Measurements from ENCODE around the gene SERBP1. TPM values are rescaled to one million over a fixed set of nuclear protein-coding genes. Genes with fewer than 3 reads are reported as not detected.

Gene SERBP1
- total RNA-seq, 1 donor from 2014 or later: 214 TPM

DNA sequence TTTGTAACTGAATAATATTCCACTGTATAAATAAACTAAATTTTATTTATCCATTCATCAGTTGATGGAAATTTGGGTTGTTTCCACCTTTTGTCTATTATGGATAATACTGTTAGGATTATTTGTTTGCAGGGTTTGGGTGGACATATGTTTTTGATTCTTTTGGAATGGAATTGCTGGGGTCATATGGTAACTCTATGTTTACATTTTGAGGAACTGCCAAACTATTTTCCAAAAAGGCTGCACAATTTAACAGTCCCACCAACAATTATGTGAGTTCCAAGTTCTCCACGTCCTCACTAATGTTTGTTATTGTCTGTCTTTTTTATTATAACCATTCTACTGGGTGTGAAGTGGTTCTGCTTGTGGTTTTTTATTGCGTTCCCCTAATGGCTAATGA is 4.3 kb upstream of the SERBP1 start:
- Histone ChIP-seq H3K4me3 (ENCODE audit: insufficient read depth, low read depth, low read length) (no peak overlapping the region), H3K9me3 (ENCODE audit: insufficient read depth, low read depth, low read length) (no peaks in the 10 kb centered on the region), H3K79me2 (ENCODE audit: insufficient read depth, low read length) (peaks cover 7% of the 10 kb centered on the region), H2AFZ (ENCODE audit: low read depth, low read length) (no peak overlapping the region), H3K9ac (ENCODE audit: low read length) (no peak overlapping the region), H3K4me2 (ENCODE audit: low read length) (no peak overlapping the region), H4K20me1 (ENCODE audit: insufficient read depth, low read length) (peaks cover 4% of the 10 kb centered on the region), H3K36me3 (ENCODE audit: insufficient read depth, low read length) (no peaks in the 10 kb centered on the region), H3K4me1 (ENCODE audit: insufficient read depth, low read length) (peaks cover 4% of the 10 kb centered on the region), H3K27ac (ENCODE audit: low read depth, low read length) (no peak overlapping the region), H3K27me3 (ENCODE audit: insufficient read depth, low read length) (no peaks in the 10 kb centered on the region)
- DNase-seq (ENCODE audit: low read depth) (no peak), FAIRE-seq (no peak)
- TF ChIP-seq, protein P1, sequence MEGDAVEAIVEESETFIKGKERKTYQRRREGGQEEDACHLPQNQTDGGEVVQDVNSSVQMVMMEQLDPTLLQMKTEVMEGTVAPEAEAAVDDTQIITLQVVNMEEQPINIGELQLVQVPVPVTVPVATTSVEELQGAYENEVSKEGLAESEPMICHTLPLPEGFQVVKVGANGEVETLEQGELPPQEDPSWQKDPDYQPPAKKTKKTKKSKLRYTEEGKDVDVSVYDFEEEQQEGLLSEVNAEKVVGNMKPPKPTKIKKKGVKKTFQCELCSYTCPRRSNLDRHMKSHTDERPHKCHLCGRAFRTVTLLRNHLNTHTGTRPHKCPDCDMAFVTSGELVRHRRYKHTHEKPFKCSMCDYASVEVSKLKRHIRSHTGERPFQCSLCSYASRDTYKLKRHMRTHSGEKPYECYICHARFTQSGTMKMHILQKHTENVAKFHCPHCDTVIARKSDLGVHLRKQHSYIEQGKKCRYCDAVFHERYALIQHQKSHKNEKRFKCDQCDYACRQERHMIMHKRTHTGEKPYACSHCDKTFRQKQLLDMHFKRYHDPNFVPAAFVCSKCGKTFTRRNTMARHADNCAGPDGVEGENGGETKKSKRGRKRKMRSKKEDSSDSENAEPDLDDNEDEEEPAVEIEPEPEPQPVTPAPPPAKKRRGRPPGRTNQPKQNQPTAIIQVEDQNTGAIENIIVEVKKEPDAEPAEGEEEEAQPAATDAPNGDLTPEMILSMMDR (IDR thresholded peaks at IDR 0.05; ENCODE audit: insufficient read depth, low read depth, low read length): no peak
- TF ChIP-seq EZH2 (IDR thresholded peaks at IDR 0.05; ENCODE audit: insufficient read depth, low read length): no peak
- H3K27ac Mint-ChIP-seq (ENCODE audit: unreplicated experiment): no peak overlapping the region
- no peak overlapping the region for H3K4me3 Mint-ChIP-seq (ENCODE audit: unreplicated experiment)
- H3K36me3 Mint-ChIP-seq (ENCODE audit: low read depth, unreplicated experiment): no peaks in the 10 kb centered on the region
- no peaks in the 10 kb centered on the region for H3K9me3 Mint-ChIP-seq (ENCODE audit: unreplicated experiment)
- peaks cover 8% of the 10 kb centered on the region for H3K4me1 Mint-ChIP-seq (ENCODE audit: low read depth, unreplicated experiment)
- H3K27me3 Mint-ChIP-seq (ENCODE audit: low read depth, unreplicated experiment): no peaks in the 10 kb centered on the region

GRCh38 chr1:67433837-67434236 is 3.6 kb upstream of the SERBP1 start:
- DNase-seq (ENCODE audit: low read depth) (no peak), FAIRE-seq (no peak)
- Mint-ChIP-seq H3K27me3 (ENCODE audit: low read depth, unreplicated experiment) (no peaks in the 10 kb centered on the region), H3K36me3 (ENCODE audit: low read depth, unreplicated experiment) (peaks cover 4% of the 10 kb centered on the region), H3K9me3 (ENCODE audit: unreplicated experiment) (no peaks in the 10 kb centered on the region), H3K4me1 (ENCODE audit: low read depth, unreplicated experiment) (peaks cover 4% of the 10 kb centered on the region), H3K27ac (ENCODE audit: unreplicated experiment) (no peak overlapping the region), H3K4me3 (ENCODE audit: unreplicated experiment) (no peak overlapping the region)
- Histone ChIP-seq H3K9me3 (ENCODE audit: insufficient read depth, low read depth, low read length) (no peaks in the 10 kb centered on the region), H3K4me2 (ENCODE audit: low read length) (no peak overlapping the region), H3K79me2 (ENCODE audit: insufficient read depth, low read length) (peaks cover 14% of the 10 kb centered on the region), H3K4me3 (ENCODE audit: insufficient read depth, low read depth, low read length) (no peak overlapping the region), H2AFZ (ENCODE audit: low read depth, low read length) (no peak overlapping the region), H3K9ac (ENCODE audit: low read length) (no peak overlapping the region), H3K27me3 (ENCODE audit: insufficient read depth, low read length) (no peaks in the 10 kb centered on the region), H3K27ac (ENCODE audit: low read depth, low read length) (no peak overlapping the region), H3K36me3 (ENCODE audit: insufficient read depth, low read length) (no peaks in the 10 kb centered on the region), H4K20me1 (ENCODE audit: insufficient read depth, low read length) (peaks cover 10% of the 10 kb centered on the region), H3K4me1 (ENCODE audit: insufficient read depth, low read length) (peaks cover 4% of the 10 kb centered on the region)
- no peak for TF ChIP-seq EZH2 (IDR thresholded peaks at IDR 0.05; ENCODE audit: insufficient read depth, low read length)
- TF ChIP-seq, protein P1 (IDR thresholded peaks at IDR 0.05; ENCODE audit: insufficient read depth, low read depth, low read length): no peak

DNA sequence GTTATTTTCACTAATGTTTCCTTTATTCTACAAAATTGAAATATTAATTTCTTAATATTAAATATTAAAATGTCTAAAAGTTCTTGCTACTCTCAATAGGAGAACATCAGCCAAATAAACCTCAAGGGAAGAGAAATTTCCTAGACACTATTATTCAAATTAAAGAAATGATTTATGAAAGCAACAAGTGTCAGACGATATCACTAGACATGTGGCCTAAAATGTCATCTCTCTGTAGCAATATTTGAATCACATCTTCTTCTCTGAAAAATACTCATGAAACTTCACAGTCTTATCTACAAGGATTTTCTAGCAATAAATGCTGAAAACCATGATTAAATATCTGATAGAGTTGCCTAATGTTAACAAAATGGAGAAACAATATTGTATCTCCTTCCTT is 2.5 kb upstream of the SERBP1 start:
- Mint-ChIP-seq H3K27me3 (ENCODE audit: low read depth, unreplicated experiment) (no peaks in the 10 kb centered on the region), H3K4me1 (ENCODE audit: low read depth, unreplicated experiment) (peaks cover 4% of the 10 kb centered on the region), H3K9me3 (ENCODE audit: unreplicated experiment) (no peaks in the 10 kb centered on the region), H3K36me3 (ENCODE audit: low read depth, unreplicated experiment) (peaks cover 6% of the 10 kb centered on the region), H3K4me3 (ENCODE audit: unreplicated experiment) (no peak overlapping the region), H3K27ac (ENCODE audit: unreplicated experiment) (no peak overlapping the region)
- Histone ChIP-seq H4K20me1 (ENCODE audit: insufficient read depth, low read length) (peaks cover 21% of the 10 kb centered on the region), H3K27me3 (ENCODE audit: insufficient read depth, low read length) (no peaks in the 10 kb centered on the region), H3K4me2 (ENCODE audit: low read length) (no peak overlapping the region), H3K9me3 (ENCODE audit: insufficient read depth, low read depth, low read length) (no peaks in the 10 kb centered on the region), H3K9ac (ENCODE audit: low read length) (no peak overlapping the region), H3K4me3 (ENCODE audit: insufficient read depth, low read depth, low read length) (no peak overlapping the region), H3K4me1 (ENCODE audit: insufficient read depth, low read length) (peaks cover 4% of the 10 kb centered on the region), H3K27ac (ENCODE audit: low read depth, low read length) (no peak overlapping the region), H3K79me2 (ENCODE audit: insufficient read depth, low read length) (peaks cover 25% of the 10 kb centered on the region), H2AFZ (ENCODE audit: low read depth, low read length) (no peak overlapping the region), H3K36me3 (ENCODE audit: insufficient read depth, low read length) (no peaks in the 10 kb centered on the region)
- DNase-seq (ENCODE audit: low read depth) (no peak), FAIRE-seq (no peak)
- TF ChIP-seq, protein P1 (IDR thresholded peaks at IDR 0.05; ENCODE audit: insufficient read depth, low read depth, low read length): no peak
- no peak for TF ChIP-seq EZH2 (IDR thresholded peaks at IDR 0.05; ENCODE audit: insufficient read depth, low read length)

All from astrocyte (in vitro differentiated cells and primary cell).